Measurements from ENCODE around the gene OR5B12.

DNA sequence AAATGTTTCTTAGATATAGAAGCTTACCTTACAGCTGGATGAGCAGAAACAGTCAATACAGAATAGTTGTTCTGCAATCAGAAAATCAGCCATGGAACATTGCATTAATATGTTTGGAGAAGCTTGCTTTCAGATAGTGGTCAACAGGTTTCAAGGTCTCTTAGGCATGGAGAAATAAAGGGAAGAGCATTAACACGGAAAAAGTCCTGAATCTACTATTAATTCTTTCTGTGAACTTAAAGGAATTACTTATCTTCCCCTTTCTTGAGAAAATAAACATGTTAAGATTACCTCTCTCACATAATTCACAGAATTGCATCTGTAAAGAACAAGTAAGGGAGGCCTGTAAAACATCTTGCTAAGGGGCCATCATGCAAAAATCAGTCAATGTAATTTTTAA is 35.3 kb downstream of the OR5B12 start, which contains the start of gene OR5B3:
- TF ChIP-seq, protein P1, sequence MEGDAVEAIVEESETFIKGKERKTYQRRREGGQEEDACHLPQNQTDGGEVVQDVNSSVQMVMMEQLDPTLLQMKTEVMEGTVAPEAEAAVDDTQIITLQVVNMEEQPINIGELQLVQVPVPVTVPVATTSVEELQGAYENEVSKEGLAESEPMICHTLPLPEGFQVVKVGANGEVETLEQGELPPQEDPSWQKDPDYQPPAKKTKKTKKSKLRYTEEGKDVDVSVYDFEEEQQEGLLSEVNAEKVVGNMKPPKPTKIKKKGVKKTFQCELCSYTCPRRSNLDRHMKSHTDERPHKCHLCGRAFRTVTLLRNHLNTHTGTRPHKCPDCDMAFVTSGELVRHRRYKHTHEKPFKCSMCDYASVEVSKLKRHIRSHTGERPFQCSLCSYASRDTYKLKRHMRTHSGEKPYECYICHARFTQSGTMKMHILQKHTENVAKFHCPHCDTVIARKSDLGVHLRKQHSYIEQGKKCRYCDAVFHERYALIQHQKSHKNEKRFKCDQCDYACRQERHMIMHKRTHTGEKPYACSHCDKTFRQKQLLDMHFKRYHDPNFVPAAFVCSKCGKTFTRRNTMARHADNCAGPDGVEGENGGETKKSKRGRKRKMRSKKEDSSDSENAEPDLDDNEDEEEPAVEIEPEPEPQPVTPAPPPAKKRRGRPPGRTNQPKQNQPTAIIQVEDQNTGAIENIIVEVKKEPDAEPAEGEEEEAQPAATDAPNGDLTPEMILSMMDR (IDR thresholded peaks at IDR 0.05), result no peak
- no peak for TF ChIP-seq POLR2A (IDR thresholded peaks at IDR 0.05)
- no peak for TF ChIP-seq POLR2AphosphoS5 (IDR thresholded peaks at IDR 0.05)
